H1 (cell line): ENCODE results near the gene TPMT.

Experiments
- BCL11A ChIP-seq, 2 experiments: IDR thresholded peaks; one replicate each; pipeline ENCODE4 v1.6.1; 2011; ENCODE audit warnings: low read depth in 2 of 2, low read length in 2 of 2, mild to moderate bottlenecking in 2 of 2
- CTCF ChIP-seq, 3 experiments: IDR thresholded peaks; 1 replicate in 2 of 3; 2 replicates in 1 of 3; pipeline versions ENCODE4 v1.5.1 to v1.6.1; 2011; ENCODE audit warnings: low read length in 3 of 3, mild to moderate bottlenecking in 3 of 3, inconsistent platforms in 2 of 3, low read depth in 1 of 3, moderate library complexity in 1 of 3; ENCODE audit not compliant: insufficient read depth in 1 of 3; ENCODE audit errors: control extremely low read depth in 1 of 3
- POLR2A ChIP-seq, 2 experiments: IDR thresholded peaks; 1 replicate in 1 of 2; 2 replicates in 1 of 2; pipeline ENCODE4 v1.6.1; 2011; ENCODE audit warnings: low read depth in 2 of 2, low read length in 2 of 2, mild to moderate bottlenecking in 2 of 2; ENCODE audit errors: control extremely low read depth in 1 of 2
- POLR2AphosphoS5 ChIP-seq: IDR thresholded peaks from 2 replicates; pipeline ENCODE4 v1.6.1; 2011; ENCODE audit warnings: low read depth, low read length

GRCh38 chr6:18162401-18162800, 7.5 kb upstream of the TPMT start:
- TF ChIP-seq CTCF (IDR thresholded peaks at IDR 0.05; ENCODE audit: control extremely low read depth in 1 of 3, insufficient read depth in 1 of 3, low read depth in 1 of 3, low read length in 3 of 3), result no peak
- TF ChIP-seq POLR2A (IDR thresholded peaks at IDR 0.05; ENCODE audit: control extremely low read depth in 1 of 2, low read depth in 2 of 2, low read length in 2 of 2), result no peak
- no peak for TF ChIP-seq POLR2AphosphoS5
- TF ChIP-seq BCL11A (IDR thresholded peaks at IDR 0.05; ENCODE audit: low read depth in 2 of 2, low read length in 2 of 2), result no peak
